GM10847 (cell line): ENCODE measurements around the gene BMPER.

ENCODE experiments used
- POLR2A ChIP-seq: IDR thresholded peaks from 2 replicates; pipeline ENCODE4 v1.6.1; 2011; ENCODE audit not compliant: insufficient read length; ENCODE audit errors: extremely low read depth

The BMPER gene

DNA sequence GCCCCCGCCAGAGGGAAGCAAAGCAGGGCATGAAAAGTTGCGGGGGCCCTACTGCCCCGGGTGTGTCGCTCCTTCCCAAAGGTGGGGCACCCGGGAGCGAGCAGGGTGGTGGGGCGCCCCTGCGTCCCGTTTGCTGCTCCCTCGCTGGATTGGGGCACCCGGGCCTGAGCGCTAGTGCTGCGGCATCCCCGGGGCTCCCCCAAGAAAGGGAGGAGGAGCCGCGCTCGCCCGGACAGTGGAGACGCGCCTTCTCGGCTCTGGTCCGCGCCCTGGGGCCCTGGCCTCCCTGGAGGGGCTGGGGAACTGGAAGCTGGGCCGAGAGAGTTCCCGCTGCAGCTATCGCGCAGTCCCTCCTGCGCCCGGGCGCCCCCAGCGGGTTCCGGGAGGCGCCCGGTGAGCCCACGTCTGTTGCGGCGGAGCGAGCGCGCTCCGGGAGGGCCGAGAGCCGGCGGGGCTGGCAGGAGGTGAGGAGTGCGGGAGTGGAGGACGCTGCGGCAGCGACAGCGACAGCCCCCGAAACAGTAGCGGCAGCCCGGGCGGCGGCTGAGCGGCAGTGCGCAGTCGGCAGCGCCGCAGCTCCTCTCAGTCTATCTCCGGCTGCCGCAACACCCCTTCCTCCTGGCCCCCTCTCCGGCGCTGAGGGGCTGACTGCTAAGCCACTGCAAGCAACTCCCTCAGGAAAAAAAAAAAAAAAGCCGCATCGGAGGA lies 504 bp upstream of the BMPER start:
- no peak for TF ChIP-seq POLR2A

DNA sequence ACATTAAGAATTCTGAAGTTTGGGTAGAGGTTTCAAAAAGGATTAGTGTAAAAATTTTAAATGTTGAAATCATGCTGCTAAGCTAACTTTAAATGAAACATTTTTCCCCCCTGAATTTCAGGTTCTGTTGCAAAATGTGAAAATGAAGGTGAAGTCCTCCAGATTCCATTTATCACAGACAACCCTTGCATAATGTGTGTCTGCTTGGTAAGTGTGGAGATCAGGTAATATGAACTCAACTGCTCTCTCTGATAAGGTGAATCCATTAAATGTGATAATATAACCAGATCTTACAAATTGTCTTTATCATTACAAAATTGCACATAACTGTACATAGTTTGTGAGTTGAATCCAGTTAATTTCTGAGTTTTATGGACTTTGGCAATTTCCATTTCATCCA lies 1.4 kb downstream of the BMPER start:
- TF ChIP-seq POLR2A, result no peak

GRCh38 chr7:33907625-33908024 lies 2.3 kb downstream of the BMPER start:
- no peak for TF ChIP-seq POLR2A

DNA sequence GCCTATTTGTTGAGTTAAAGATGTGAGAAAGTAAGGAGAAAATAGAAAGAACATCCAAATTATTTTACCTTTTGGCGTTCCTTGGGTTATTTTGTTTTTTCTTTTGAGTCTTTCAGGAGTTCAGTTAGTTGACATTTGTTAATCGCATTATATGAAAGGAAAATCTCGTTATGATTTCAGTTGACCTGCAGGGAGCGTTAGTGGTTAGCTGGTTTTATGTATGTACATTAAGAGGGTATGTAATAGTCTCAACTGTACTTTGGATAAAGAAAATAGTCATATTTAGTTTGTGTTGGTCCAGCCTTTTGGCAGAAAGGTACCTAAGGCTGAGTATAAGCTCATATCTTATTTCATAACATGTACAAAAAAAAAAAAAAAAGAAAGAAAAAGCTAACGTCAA lies 4.0 kb downstream of the BMPER start:
- TF ChIP-seq POLR2A, result no peak

DNA sequence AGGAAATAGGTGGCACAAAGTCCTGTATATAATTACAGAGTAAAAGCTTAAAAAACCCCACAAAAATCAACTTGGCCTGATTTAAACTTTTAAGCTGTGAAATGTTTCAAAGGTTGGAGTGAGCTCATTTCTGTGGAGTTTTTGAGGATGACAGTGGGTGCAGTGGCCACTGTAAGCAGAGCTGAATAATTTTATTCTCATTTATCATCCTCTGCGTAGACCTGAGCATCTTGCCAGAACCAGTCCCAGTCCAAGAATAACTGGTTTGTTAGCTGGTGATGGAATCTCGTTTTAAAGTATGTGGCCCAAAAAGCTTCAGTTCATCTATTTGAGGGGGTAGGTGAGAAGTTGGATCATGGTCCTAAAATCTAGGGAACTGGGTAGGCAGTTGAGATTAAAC lies 4.4 kb downstream of the BMPER start:
- TF ChIP-seq POLR2A, result no peak

- TF ChIP-seq POLR2A, result no peak
Measured at GRCh38 chr7:33910756-33911155, 5.4 kb downstream of the BMPER start.

DNA sequence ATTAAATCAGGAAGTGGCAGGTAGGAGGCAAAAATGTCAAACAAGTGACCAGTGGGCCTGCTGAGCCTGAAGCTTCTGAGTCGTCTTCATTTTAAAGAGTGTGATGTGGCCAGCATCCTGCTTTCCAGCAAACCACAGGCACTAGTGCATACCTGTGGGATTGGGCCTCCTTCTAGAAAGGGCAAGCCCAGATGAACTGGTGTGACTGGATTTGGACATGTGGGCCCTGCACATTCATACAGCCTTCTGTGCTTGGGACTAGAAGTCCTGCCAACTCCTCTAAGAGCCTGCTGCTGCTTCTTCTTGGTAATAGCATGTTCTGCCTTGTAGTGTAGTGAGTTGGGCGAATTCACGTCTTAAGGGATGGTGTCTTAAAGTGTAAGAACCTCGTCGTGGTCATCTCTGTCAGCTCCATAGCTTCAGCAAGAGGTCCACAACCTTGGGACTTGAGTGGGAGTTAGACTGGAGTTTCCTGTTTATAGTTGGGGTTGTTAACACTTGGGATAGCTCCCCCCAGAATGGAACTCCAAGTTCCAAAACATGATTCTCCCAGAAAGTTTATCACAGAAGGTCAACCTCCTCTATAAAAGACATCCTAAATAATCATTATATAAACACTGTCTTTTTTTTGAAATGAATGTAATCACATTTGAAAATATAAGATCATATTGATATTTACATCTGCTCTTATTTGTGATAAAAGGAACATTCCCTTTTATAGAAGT lies 11.2 kb downstream of the BMPER start:
- TF ChIP-seq POLR2A, result no peak

GRCh38 chr7:33917661-33918060 lies 12.3 kb downstream of the BMPER start:
- no peak for TF ChIP-seq POLR2A

- TF ChIP-seq POLR2A, result no peak
Measured at GRCh38 chr7:33918438-33919143, 13.3 kb downstream of the BMPER start.

DNA sequence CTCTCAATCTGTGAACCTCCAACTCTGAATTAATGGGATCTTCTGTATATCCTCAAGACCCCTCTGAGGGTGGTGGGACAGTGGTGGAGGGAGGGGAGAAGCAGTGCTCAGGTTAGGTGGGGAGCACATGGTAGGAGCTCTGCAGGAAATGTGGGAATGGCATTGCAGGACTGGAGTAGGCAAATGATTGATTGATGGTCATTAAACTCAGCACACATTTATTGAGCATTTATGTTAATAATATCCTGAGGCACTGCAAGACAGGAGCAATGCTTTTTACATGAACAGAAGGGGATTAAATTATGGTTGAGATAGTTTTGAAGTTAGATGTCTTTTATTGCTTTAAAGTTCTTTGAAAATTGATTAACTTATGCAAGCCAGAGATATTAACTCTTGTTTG lies 14.1 kb downstream of the BMPER start:
- no peak for TF ChIP-seq POLR2A

GRCh38 chr7:33921216-33921938 lies 16.0 kb downstream of the BMPER start:
- TF ChIP-seq POLR2A, result no peak

GRCh38 chr7:33922820-33923219 lies 17.5 kb downstream of the BMPER start:
- TF ChIP-seq POLR2A, result no peak

DNA sequence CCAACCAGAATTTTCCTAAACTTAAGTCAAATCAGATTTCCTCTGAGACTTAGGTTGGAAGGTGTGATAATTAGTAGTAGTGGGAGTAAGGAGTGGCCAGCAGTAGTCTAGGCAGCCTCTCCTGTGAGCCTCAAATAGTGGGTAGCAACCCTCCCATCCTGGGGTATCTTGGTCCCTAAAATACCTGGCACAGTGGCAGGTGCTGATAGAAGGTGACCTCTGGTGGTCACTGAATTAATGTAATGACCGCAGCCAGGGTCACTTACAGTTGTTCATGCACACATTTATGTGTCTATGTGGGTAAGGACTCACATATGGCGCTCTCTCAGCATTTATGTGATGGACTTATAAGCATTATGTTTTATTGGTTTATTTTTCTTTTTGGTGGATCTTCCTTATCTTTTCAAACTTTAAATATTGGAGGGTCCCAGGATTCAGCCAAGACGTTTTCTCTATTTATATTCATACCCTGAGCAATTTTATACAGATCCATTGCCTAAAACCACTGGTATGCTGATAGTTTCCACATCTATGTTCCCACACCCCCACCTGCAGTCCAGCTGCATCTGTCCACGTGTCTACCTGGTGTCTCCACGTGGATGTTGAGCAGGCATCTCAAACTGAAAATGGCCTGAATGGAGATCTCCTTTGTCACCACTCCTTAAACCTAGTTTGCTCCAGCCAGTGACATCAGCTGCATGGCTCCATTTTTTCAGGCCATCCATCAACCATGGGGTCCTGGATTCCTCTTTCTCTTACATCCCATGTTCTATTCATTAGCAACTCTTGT lies 18.3 kb downstream of the BMPER start:
- no peak for TF ChIP-seq POLR2A

DNA sequence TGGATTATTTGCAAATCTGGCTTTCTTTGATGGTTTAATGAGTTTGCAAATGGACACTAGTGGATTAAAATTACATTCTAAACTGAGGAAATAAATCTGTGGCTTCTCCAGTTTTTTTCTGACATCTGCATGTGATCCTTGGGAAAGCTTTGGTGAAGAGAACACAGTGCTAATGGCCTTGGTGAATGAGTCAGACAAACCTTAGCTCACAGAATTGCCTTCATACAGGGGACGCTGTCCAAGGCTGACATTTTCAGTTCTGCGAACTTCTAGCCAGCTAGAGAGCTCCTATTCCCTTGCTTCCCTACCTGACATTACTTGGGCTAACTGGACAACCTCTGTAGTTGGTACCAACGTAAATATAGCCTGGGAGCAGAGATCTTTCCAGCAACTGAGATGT lies 21.2 kb downstream of the BMPER start:
- TF ChIP-seq POLR2A, result no peak

GRCh38 chr7:33928986-33929385 lies 23.6 kb downstream of the BMPER start:
- no peak for TF ChIP-seq POLR2A
